ENCODE measurements around the gene ZAR1. TPM values are rescaled to one million over a fixed set of nuclear protein-coding genes. Genes with fewer than 3 reads are reported as not detected.

ZAR1 gene
- total RNA-seq, 1 donor from 2014 or later = not detected

DNA sequence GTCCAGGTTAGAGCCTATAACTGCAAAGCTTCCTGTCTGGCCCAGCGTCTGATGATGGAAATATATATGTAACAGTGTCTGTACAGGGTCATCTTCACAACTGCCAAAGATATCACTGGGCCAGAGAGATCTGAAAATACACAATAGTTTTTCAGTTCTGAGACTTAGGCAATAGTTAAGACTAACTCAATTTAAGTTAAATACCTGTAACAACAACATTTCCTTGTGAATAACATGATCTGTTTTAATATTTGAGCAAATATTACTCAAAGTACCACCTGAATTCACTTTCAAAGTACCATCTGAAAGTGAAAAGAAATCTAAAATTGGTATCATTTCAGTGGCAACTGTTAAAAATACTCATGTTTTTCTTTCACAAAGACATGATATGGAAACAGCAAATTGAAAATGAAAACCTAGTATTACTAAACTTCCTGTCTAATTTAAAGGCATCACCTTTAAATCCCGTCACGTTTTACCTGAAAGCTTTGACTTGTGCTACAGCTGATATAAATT is 9.6 kb downstream of the ZAR1 start:
- Mint-ChIP-seq H3K27me3 (ENCODE audit: low read depth, unreplicated experiment) (no peaks in the 10 kb centered on the region), H3K27ac (ENCODE audit: unreplicated experiment) (no peak overlapping the region), H3K9me3 (ENCODE audit: unreplicated experiment) (no peaks in the 10 kb centered on the region), H3K4me1 (ENCODE audit: low read depth, unreplicated experiment) (no peaks in the 10 kb centered on the region), H3K36me3 (ENCODE audit: low read depth, unreplicated experiment) (peaks cover 6% of the 10 kb centered on the region), H3K4me3 (ENCODE audit: unreplicated experiment) (no peak overlapping the region)
- TF ChIP-seq, protein P1, sequence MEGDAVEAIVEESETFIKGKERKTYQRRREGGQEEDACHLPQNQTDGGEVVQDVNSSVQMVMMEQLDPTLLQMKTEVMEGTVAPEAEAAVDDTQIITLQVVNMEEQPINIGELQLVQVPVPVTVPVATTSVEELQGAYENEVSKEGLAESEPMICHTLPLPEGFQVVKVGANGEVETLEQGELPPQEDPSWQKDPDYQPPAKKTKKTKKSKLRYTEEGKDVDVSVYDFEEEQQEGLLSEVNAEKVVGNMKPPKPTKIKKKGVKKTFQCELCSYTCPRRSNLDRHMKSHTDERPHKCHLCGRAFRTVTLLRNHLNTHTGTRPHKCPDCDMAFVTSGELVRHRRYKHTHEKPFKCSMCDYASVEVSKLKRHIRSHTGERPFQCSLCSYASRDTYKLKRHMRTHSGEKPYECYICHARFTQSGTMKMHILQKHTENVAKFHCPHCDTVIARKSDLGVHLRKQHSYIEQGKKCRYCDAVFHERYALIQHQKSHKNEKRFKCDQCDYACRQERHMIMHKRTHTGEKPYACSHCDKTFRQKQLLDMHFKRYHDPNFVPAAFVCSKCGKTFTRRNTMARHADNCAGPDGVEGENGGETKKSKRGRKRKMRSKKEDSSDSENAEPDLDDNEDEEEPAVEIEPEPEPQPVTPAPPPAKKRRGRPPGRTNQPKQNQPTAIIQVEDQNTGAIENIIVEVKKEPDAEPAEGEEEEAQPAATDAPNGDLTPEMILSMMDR (IDR thresholded peaks at IDR 0.05; ENCODE audit: insufficient read depth, low read depth, low read length) = no peak
- TF ChIP-seq EZH2 (IDR thresholded peaks at IDR 0.05; ENCODE audit: insufficient read depth, low read length) = no peak
- no peak for FAIRE-seq
- H3K4me1 ChIP-seq (ENCODE audit: insufficient read depth, low read length) = no peaks in the 10 kb centered on the region
- H3K4me2 ChIP-seq (ENCODE audit: low read length) = no peak overlapping the region
- H4K20me1 ChIP-seq (ENCODE audit: insufficient read depth, low read length) = peaks cover 5% of the 10 kb centered on the region
- H3K79me2 ChIP-seq (ENCODE audit: insufficient read depth, low read length) = no peaks in the 10 kb centered on the region
- H3K9me3 ChIP-seq (ENCODE audit: insufficient read depth, low read depth, low read length) = no peaks in the 10 kb centered on the region
- H3K27me3 ChIP-seq (ENCODE audit: insufficient read depth, low read length) = no peaks in the 10 kb centered on the region
- H3K4me3 ChIP-seq (ENCODE audit: insufficient read depth, low read depth, low read length) = no peak overlapping the region
- H3K9ac ChIP-seq (ENCODE audit: low read length) = no peak overlapping the region
- peaks cover 11% of the 10 kb centered on the region for H3K36me3 ChIP-seq (ENCODE audit: insufficient read depth, low read length)
- H2AFZ ChIP-seq (ENCODE audit: low read depth, low read length) = no peak overlapping the region
- H3K27ac ChIP-seq (ENCODE audit: low read depth, low read length) = no peak overlapping the region
- DNase-seq (ENCODE audit: low read depth) = no peak

DNA sequence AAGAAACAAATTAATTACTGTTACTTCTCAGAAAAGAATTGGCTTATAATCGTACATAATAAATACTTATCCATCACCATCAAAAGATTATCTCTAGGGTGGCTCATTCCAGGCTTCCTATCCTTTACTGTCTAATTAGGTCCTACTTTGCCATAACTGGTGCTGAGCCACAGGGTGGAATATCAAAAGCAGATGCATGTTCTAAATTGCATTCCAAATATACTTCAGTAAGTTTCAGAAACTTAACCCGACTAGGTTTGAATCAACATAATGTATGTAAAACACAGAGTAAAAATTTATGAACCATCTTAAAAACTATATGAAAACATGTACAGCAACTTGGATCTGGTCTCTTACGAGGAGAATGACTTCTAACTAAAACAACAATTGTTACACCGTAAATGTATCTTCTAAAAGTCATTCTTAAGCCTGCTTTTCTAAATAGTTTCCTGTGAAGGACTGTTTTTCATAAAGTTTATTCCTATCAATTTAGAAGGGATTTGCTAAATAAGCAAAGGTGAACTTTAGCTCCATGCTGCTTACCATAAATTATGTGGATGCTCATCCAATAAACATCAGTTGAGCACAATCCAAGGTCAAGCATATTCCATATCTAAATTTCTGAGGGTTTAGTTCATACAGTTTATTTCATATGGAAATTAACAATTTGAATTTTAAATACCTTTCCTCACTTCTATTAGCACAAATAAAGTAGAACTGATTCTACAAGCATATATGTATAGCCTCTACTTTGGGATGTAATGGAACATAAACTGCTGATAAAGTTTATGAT is 13.4 kb downstream of the ZAR1 start:
- Mint-ChIP-seq H3K4me1 (ENCODE audit: low read depth, unreplicated experiment) (peaks cover under 1% of the 10 kb centered on the region), H3K9me3 (ENCODE audit: unreplicated experiment) (no peaks in the 10 kb centered on the region), H3K4me3 (ENCODE audit: unreplicated experiment) (no peak overlapping the region), H3K27me3 (ENCODE audit: low read depth, unreplicated experiment) (no peaks in the 10 kb centered on the region), H3K36me3 (ENCODE audit: low read depth, unreplicated experiment) (peaks cover 7% of the 10 kb centered on the region), H3K27ac (ENCODE audit: unreplicated experiment) (no peak overlapping the region)
- Histone ChIP-seq H2AFZ (ENCODE audit: low read depth, low read length) (no peak overlapping the region), H3K27ac (ENCODE audit: low read depth, low read length) (no peak overlapping the region), H3K4me3 (ENCODE audit: insufficient read depth, low read depth, low read length) (no peak overlapping the region), H3K79me2 (ENCODE audit: insufficient read depth, low read length) (no peaks in the 10 kb centered on the region), H3K4me1 (ENCODE audit: insufficient read depth, low read length) (no peaks in the 10 kb centered on the region), H3K36me3 (ENCODE audit: insufficient read depth, low read length) (peaks cover 18% of the 10 kb centered on the region), H3K27me3 (ENCODE audit: insufficient read depth, low read length) (no peaks in the 10 kb centered on the region), H3K9me3 (ENCODE audit: insufficient read depth, low read depth, low read length) (no peaks in the 10 kb centered on the region), H3K9ac (ENCODE audit: low read length) (no peak overlapping the region), H3K4me2 (ENCODE audit: low read length) (no peak overlapping the region), H4K20me1 (ENCODE audit: insufficient read depth, low read length) (no peaks in the 10 kb centered on the region)
- no peak for TF ChIP-seq EZH2 (IDR thresholded peaks at IDR 0.05; ENCODE audit: insufficient read depth, low read length)
- TF ChIP-seq, protein P1 (IDR thresholded peaks at IDR 0.05; ENCODE audit: insufficient read depth, low read depth, low read length) = no peak
- DNase-seq (ENCODE audit: low read depth) (no peak), FAIRE-seq (no peak)

DNA sequence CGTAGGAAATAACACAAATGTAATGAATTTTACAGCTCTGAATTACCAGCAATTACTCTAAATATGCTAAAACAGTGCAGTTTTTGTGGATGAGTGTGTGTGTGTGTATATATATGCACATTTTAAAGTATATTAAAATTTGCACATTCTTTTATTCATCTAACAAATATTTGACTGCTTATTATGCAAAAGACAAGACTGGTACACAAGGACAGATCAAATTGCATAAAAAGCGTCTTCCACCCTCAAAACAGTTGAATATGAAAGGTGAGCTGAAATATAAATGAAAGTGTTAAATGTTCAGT is 13.9 kb downstream of the ZAR1 start:
- H4K20me1 ChIP-seq (ENCODE audit: insufficient read depth, low read length) = no peaks in the 10 kb centered on the region
- peaks cover 18% of the 10 kb centered on the region for H3K36me3 ChIP-seq (ENCODE audit: insufficient read depth, low read length)
- Mint-ChIP-seq H3K27ac (ENCODE audit: unreplicated experiment) (no peak overlapping the region), H3K27me3 (ENCODE audit: low read depth, unreplicated experiment) (no peaks in the 10 kb centered on the region), H3K4me3 (ENCODE audit: unreplicated experiment) (no peak overlapping the region), H3K36me3 (ENCODE audit: low read depth, unreplicated experiment) (peaks cover 7% of the 10 kb centered on the region), H3K9me3 (ENCODE audit: unreplicated experiment) (no peaks in the 10 kb centered on the region), H3K4me1 (ENCODE audit: low read depth, unreplicated experiment) (peaks cover 5% of the 10 kb centered on the region)
- no peaks in the 10 kb centered on the region for H3K27me3 ChIP-seq (ENCODE audit: insufficient read depth, low read length)
- no peak for DNase-seq (ENCODE audit: low read depth)
- H2AFZ ChIP-seq (ENCODE audit: low read depth, low read length) = no peak overlapping the region
- no peak overlapping the region for H3K27ac ChIP-seq (ENCODE audit: low read depth, low read length)
- H3K4me2 ChIP-seq (ENCODE audit: low read length) = no peak overlapping the region
- no peak overlapping the region for H3K9ac ChIP-seq (ENCODE audit: low read length)
- no peak for TF ChIP-seq EZH2 (IDR thresholded peaks at IDR 0.05; ENCODE audit: insufficient read depth, low read length)
- TF ChIP-seq, protein P1 (IDR thresholded peaks at IDR 0.05; ENCODE audit: insufficient read depth, low read depth, low read length) = no peak
- no peak overlapping the region for H3K4me3 ChIP-seq (ENCODE audit: insufficient read depth, low read depth, low read length)
- no peaks in the 10 kb centered on the region for H3K9me3 ChIP-seq (ENCODE audit: insufficient read depth, low read depth, low read length)
- no peaks in the 10 kb centered on the region for H3K79me2 ChIP-seq (ENCODE audit: insufficient read depth, low read length)
- no peak for FAIRE-seq
- no peaks in the 10 kb centered on the region for H3K4me1 ChIP-seq (ENCODE audit: insufficient read depth, low read length)

All from astrocyte (in vitro differentiated cells and primary cell).